K562 (cell line): ENCODE data around the gene LRP2BP. TPM values are rescaled to one million over a fixed set of nuclear protein-coding genes. Genes with fewer than 3 reads are reported as not detected.

Experiments used
- ATAC-seq: fragments of 200-7000 bp; cut with Tn5 transposase; 3 replicates; pipeline ENCODE4 v1.9.1; 2020; ENCODE audit warnings: moderate library complexity
- BruUV-seq: library from RNA; stranded (reverse); fragments of 400-500 nt; replicated peaks from 2 replicates; lab custom pipeline; 2021; lab: Mats Ljungman, UMichigan
- CTCF ChIA-PET: fragments of 300-600 bp; formaldehyde crosslinking; extraction: SDS; loops from one replicate; lab custom pipeline; 2021; ENCODE audit warnings: low intra/inter-chr PET ratio; lab: Yijun Ruan, JAX
- POLR2A ChIA-PET: fragments of 300-600, 350-650 bp; sonication (Branson Sonifier 250); formaldehyde crosslinking; extraction: SDS; loops from one replicate; lab custom pipeline; 2021; ENCODE audit warnings: antibody characterized with exemption, inconsistent platforms; lab: Yijun Ruan, JAX
- DNase-seq, 4 experiments: peaks; one replicate each; pipeline versions ENCODE4 v3.0.0 to v3.0.0-alpha.2; 2011 to 2018; ENCODE audit warnings: low spot score in 3 of 4, mixed read lengths in 3 of 4; ENCODE audit errors: extremely low read depth in 1 of 4
- FAIRE-seq: peaks from 2 replicates; lab custom pipeline; 2011; peaks lifted over from hg19 to GRCh38; lab: Jason Lieb, UNC
- H2AFZ ChIP-seq: 2 replicates; pipeline ENCODE4 v1.6.0; 2011; ENCODE audit warnings: low read depth, low read length, control low read depth, inconsistent platforms
- H3K27ac ChIP-seq: fragments of 200-600 bp; 3 replicates; pipeline ENCODE4 v1.8.0; 2011; ENCODE audit warnings: low read depth, mild to moderate bottlenecking, control low read depth, inconsistent platforms, low read length, moderate library complexity, mixed read lengths; ENCODE audit errors: extremely low read depth
- H3K27me3 ChIP-seq, 2 experiments: fragments of 300-600 bp in 1 of 2; 2 replicates in 1 of 2; 3 replicates in 1 of 2; pipeline versions ENCODE4 v1.6.0 to v1.8.0; 2011; ENCODE audit warnings: inconsistent platforms in 2 of 2, low read length in 2 of 2, mild to moderate bottlenecking in 1 of 2, mixed read lengths in 1 of 2, moderate library complexity in 1 of 2; ENCODE audit not compliant: control insufficient read depth in 2 of 2, insufficient read depth in 2 of 2
- H3K36me3 ChIP-seq: fragments of 300-600 bp; 3 replicates; pipeline ENCODE4 v1.8.0; 2011; ENCODE audit warnings: mild to moderate bottlenecking, low read length, inconsistent platforms; ENCODE audit not compliant: control insufficient read depth, insufficient read depth
- H3K4me1 ChIP-seq, 2 experiments: fragments of 200-600 bp in 1 of 2; replicated peaks in 1 of 2; 2 replicates in 1 of 2; 3 replicates in 1 of 2; pipeline versions ENCODE4 v1.5.1 to v1.8.0; 2011; ENCODE audit warnings: inconsistent platforms in 2 of 2, low read length in 2 of 2, mild to moderate bottlenecking in 1 of 2, mixed read lengths in 1 of 2, moderate library complexity in 1 of 2; ENCODE audit not compliant: control insufficient read depth in 2 of 2, insufficient read depth in 2 of 2
- H3K4me2 ChIP-seq: 2 replicates; pipeline ENCODE4 v1.6.1; 2011; ENCODE audit warnings: low read length, control low read depth, inconsistent platforms, mixed read lengths; ENCODE audit not compliant: insufficient read depth
- H3K4me3 ChIP-seq: fragments of 200-600 bp; sonication (generic), shearing (Covaris generic); 2 replicates; pipeline ENCODE4 v1.5.1; 2016; ENCODE audit warnings: control low read depth, inconsistent platforms
- H3K79me2 ChIP-seq: fragments of 200-600 bp; 3 replicates; pipeline ENCODE4 v1.8.0; 2011; ENCODE audit warnings: low read length, inconsistent platforms; ENCODE audit not compliant: control insufficient read depth, insufficient read depth
- H3K9ac ChIP-seq, 2 experiments: 2 replicates each; pipeline versions ENCODE4 v1.6.0 to v1.6.1; 2011; ENCODE audit warnings: low read depth in 2 of 2, low read length in 2 of 2, control low read depth in 1 of 2, inconsistent platforms in 1 of 2, mild to moderate bottlenecking in 1 of 2, mixed read lengths in 1 of 2; ENCODE audit not compliant: insufficient read depth in 1 of 2
- H3K9me1 ChIP-seq: one replicate; pipeline ENCODE4 v1.6.0; 2011; ENCODE audit warnings: inconsistent platforms, mild to moderate bottlenecking, low read length, moderate library complexity; ENCODE audit not compliant: control insufficient read depth, insufficient read depth
- H3K9me3 ChIP-seq: replicated peaks from 2 replicates; pipeline ENCODE4 v1.5.1; 2011; ENCODE audit warnings: low read depth, low read length, inconsistent platforms; ENCODE audit not compliant: control insufficient read depth, insufficient read depth
- H4K20me1 ChIP-seq: replicated peaks from 2 replicates; pipeline ENCODE4 v1.6.1; 2011; ENCODE audit warnings: low read length, inconsistent platforms, mixed read lengths; ENCODE audit not compliant: control insufficient read depth, insufficient read depth
- CREB1 ChIP-seq, 2 experiments: sonication (generic) in 1 of 2; formaldehyde crosslinking in 1 of 2; IDR thresholded peaks; 2 replicates each; pipeline versions ENCODE4 v1.6.1 to v1.8.0; 2012 to 2022; ENCODE audit warnings: inconsistent platforms in 1 of 2, mild to moderate bottlenecking in 1 of 2, missing genetic modification reagents in 1 of 2, moderate library complexity in 1 of 2
- DPF2 ChIP-seq: fragments of 450-650 bp; IDR thresholded peaks from 2 replicates; pipeline ENCODE4 v1.6.1; 2016
- ELF2 ChIP-seq: fragments of 250-450 bp; sonication (Bioruptor Pico); IDR thresholded peaks from 2 replicates; pipeline ENCODE4 v1.5.0; 2021; ENCODE audit warnings: mild to moderate bottlenecking
- KLF13 ChIP-seq: fragments of 450-650 bp; IDR thresholded peaks from 2 replicates; pipeline ENCODE4 v1.6.1; 2016; ENCODE audit warnings: missing genetic modification characterization, low read depth, mild to moderate bottlenecking, missing compliant biosample characterization, moderate library complexity, borderline replicate concordance
- MXI1 ChIP-seq: IDR thresholded peaks from 2 replicates; pipeline ENCODE4 v1.6.1; 2011; ENCODE audit warnings: low read depth, mild to moderate bottlenecking, improper control_type of control experiment, low read length
- NCOA1 ChIP-seq: fragments of 450-650 bp; IDR thresholded peaks from 2 replicates; pipeline ENCODE4 v1.6.1; 2016; ENCODE audit warnings: low read depth
- NFRKB ChIP-seq: fragments of 450-650 bp; IDR thresholded peaks from 2 replicates; pipeline ENCODE4 v1.6.1; 2016; ENCODE audit warnings: low read depth
- SNRNP70 ChIP-seq: fragments of 200-400 bp; formaldehyde crosslinking; optimal IDR thresholded peaks from 2 replicates; pipeline ENCODE3; 2017; ENCODE audit warnings: low read depth, low read length
- SPI1 ChIP-seq: IDR thresholded peaks from 2 replicates; pipeline ENCODE4 v1.6.1; 2011; ENCODE audit warnings: low read depth, low read length, control low read depth, borderline replicate concordance
- ZNF668 ChIP-seq: fragments of 250-450 bp; sonication (Bioruptor Pico); IDR thresholded peaks from 2 replicates; pipeline ENCODE4 v1.8.0; 2022; ENCODE audit warnings: mild to moderate bottlenecking, inconsistent platforms
- WGBS: fragments of 100-300 bp; shearing (Covaris generic); methylation state at CpG from one replicate; pipeline ENCODE4 v1.1.6; 2016; ENCODE audit warnings: low coverage, mixed read lengths; ENCODE audit not compliant: insufficient coverage; ENCODE audit errors: missing lambda C conversion rate; 5-methylcytosine and 5-hydroxymethylcytosine counted together
- in situ Hi-C: fragments of 300-500 bp; cut with MboI; formaldehyde crosslinking; loops from 4 replicates; pipeline ENCODE4 v1.15.0; 2018; ENCODE audit warnings: inconsistent platforms, mixed read lengths
- intact Hi-C: fragments of 100-400 bp; cut with micrococcal nuclease; formaldehyde crosslinking; loops from 2 replicates; pipeline ENCODE4 v1.14.2; 2022
- polyA plus RNA-seq, 8 experiments: library from polyadenylated mRNA; depleted of rRNA in 4 of 8; stranded (reverse) in 5 of 8; unstranded in 3 of 8; fragments of >200 nt; fragmentation: Nextera tagmentation in 2 of 8; fragmentation: Illumina TruSeq in 1 of 8; extraction: Ambion mirVana in 2 of 8; extraction: Trizol in 1 of 8; gene quantifications; 2 replicates each; pipeline versions ENCODE4 v1.2.1 to v1.2.3, GENCODE V29; 2011 to 2014; ENCODE audit warnings: inconsistent platforms in 1 of 8, missing spikeins in 1 of 8
- total RNA-seq, 7 experiments: library from RNA; depleted of rRNA in 6 of 7; stranded (reverse); fragments of >200 nt in 6 of 7; fragmentation: Illumina TruSeq in 2 of 7; extraction: Trizol in 2 of 7; gene quantifications; 2 replicates each; pipeline versions ENCODE4 v1.2.1 to v1.2.3, GENCODE V29; 2011 to 2021; ENCODE audit warnings: low replicate concordance in 1 of 7
- TF ChIP-seq, protein P1 (sequence below): fragments of 450-650 bp; IDR thresholded peaks from 2 replicates; pipeline ENCODE4 v1.6.1; 2018; ENCODE audit warnings: mild to moderate bottlenecking, low read depth; ENCODE audit not compliant: partially characterized antibody
- TF ChIP-seq, protein P2 (sequence below): IDR thresholded peaks from 2 replicates; pipeline ENCODE4 v1.6.1; 2011; ENCODE audit warnings: borderline replicate concordance, low read depth, mild to moderate bottlenecking, moderate library complexity, low read length; ENCODE audit not compliant: insufficient read depth, poor library complexity, severe bottlenecking
- TF ChIP-seq, protein P3 (sequence below): fragments of 450-650 bp; IDR thresholded peaks from one replicate; pipeline ENCODE4 v1.6.1; 2018; ENCODE audit warnings: mild to moderate bottlenecking, moderate library complexity; ENCODE audit not compliant: partially characterized antibody
- TF ChIP-seq, protein P4 (sequence below): fragments of 250-450 bp; sonication (Bioruptor Pico); IDR thresholded peaks from 2 replicates; pipeline ENCODE4 v1.8.0; 2021; ENCODE audit warnings: moderate library complexity, mild to moderate bottlenecking, inconsistent platforms
- TF ChIP-seq, protein P5 (sequence below): sonication (generic); formaldehyde crosslinking; IDR thresholded peaks from 2 replicates; pipeline ENCODE4 v1.8.1; 2023; ENCODE audit warnings: mild to moderate bottlenecking, missing genetic modification reagents

Gene LRP2BP
- total and polyA plus RNA-seq, 9 of the 15 experiments (the other 6 are each of a cell fraction or from before 2014, with no cell fraction given), result 0.42 to 2.1 (median 0.62) TPM

DNA sequence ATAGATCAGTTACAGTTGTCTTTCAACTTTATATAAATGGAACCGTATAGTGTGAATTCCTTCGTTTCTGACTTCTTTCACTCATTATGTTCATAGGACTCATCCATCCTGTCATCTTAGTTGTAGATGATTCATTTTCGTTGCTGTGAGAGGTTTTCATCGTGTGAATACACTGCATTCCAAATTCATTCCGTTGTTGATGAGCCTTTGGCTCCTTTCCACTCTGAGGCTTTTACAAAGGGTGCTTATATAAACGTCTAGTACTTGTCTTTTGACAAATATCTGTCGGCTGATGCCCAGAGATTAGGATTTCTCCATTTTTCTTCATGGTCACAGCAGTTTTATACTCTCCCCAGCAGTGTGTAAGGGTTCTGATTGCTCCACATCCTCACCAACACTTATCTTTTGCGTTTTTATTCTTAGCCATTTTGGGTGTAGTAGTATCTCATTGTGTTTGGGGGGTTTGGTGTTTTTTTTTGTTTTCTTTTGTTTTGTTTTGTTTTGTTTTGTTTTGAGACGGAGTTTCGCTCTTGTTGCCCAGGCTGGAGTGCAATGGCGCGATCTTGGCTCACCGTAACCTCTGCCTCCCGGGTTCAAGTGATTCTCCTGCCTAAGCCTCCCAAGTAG, 48.6 kb downstream of the LRP2BP start:
- H3K27ac ChIP-seq, result no peak overlapping the region
- no peak overlapping the region for H2AFZ ChIP-seq
- FAIRE-seq (no peak), DNase-seq (no peak), ATAC-seq (no peak)
- H3K79me2 ChIP-seq, result no peaks in the 10 kb centered on the region
- H3K9me1 ChIP-seq, result no peaks in the 10 kb centered on the region
- 75% methylated on average over 13 of the region's 14 CpGs for WGBS
- CTCF ChIA-PET, result no interaction called here
- no peaks in the 10 kb centered on the region for H3K9me3 ChIP-seq
- peaks cover 11% of the 10 kb centered on the region for H3K36me3 ChIP-seq
- H3K4me1 ChIP-seq, result no peaks in the 10 kb centered on the region; a peak in 1 of 5 replicates
- no peaks in the 10 kb centered on the region for H3K27me3 ChIP-seq
- H3K4me2 ChIP-seq, result no peak overlapping the region
- in situ Hi-C loops (no loop called here), intact Hi-C loops (no loop called here)
- no TSS peak for BruUV-seq
- H3K9ac ChIP-seq, result no peak overlapping the region
- H4K20me1 ChIP-seq, result no peaks in the 10 kb centered on the region
- POLR2A ChIA-PET, result no interaction called here
- no peak overlapping the region for H3K4me3 ChIP-seq
- TF ChIP-seq ZNF668 (no peak), ELF2 (CRISPR knock-in tag) (no peak), KLF13 (tag) (no peak), CREB1 (IDR thresholded peaks at IDR 0.05) (no peak), CREB1 (CRISPR knock-in tag; IDR thresholded peaks at IDR 0.05) (no peak), DPF2 (no peak), SNRNP70 (no peak), MXI1 (no peak), NFRKB (no peak), SPI1 (no peak), NCOA1 (no peak)
- TF ChIP-seq, protein P1, sequence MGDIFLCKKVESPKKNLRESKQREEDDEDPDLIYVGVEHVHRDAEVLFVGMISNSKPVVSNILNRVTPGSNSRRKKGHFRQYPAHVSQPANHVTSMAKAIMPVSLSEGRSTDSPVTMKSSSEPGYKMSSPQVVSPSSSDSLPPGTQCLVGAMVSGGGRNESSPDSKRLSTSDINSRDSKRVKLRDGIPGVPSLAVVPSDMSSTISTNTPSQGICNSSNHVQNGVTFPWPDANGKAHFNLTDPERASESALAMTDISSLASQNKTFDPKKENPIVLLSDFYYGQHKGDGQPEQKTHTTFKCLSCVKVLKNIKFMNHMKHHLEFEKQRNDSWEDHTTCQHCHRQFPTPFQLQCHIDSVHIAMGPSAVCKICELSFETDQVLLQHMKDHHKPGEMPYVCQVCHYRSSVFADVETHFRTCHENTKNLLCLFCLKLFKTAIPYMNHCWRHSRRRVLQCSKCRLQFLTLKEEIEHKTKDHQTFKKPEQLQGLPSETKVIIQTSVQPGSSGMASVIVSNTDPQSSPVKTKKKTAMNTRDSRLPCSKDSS, result no peak
- TF ChIP-seq, protein P2, sequence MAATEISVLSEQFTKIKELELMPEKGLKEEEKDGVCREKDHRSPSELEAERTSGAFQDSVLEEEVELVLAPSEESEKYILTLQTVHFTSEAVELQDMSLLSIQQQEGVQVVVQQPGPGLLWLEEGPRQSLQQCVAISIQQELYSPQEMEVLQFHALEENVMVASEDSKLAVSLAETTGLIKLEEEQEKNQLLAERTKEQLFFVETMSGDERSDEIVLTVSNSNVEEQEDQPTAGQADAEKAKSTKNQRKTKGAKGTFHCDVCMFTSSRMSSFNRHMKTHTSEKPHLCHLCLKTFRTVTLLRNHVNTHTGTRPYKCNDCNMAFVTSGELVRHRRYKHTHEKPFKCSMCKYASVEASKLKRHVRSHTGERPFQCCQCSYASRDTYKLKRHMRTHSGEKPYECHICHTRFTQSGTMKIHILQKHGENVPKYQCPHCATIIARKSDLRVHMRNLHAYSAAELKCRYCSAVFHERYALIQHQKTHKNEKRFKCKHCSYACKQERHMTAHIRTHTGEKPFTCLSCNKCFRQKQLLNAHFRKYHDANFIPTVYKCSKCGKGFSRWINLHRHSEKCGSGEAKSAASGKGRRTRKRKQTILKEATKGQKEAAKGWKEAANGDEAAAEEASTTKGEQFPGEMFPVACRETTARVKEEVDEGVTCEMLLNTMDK, result no peak
- TF ChIP-seq, protein P3, sequence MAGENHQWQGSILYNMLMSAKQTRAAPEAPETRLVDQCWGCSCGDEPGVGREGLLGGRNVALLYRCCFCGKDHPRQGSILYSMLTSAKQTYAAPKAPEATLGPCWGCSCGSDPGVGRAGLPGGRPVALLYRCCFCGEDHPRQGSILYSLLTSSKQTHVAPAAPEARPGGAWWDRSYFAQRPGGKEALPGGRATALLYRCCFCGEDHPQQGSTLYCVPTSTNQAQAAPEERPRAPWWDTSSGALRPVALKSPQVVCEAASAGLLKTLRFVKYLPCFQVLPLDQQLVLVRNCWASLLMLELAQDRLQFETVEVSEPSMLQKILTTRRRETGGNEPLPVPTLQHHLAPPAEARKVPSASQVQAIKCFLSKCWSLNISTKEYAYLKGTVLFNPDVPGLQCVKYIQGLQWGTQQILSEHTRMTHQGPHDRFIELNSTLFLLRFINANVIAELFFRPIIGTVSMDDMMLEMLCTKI, result no peak
- TF ChIP-seq, protein P4, sequence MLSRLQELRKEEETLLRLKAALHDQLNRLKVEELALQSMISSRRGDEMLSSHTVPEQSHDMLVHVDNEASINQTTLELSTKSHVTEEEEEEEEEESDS (CRISPR knock-in tag), result no peak
- TF ChIP-seq, protein P5, sequence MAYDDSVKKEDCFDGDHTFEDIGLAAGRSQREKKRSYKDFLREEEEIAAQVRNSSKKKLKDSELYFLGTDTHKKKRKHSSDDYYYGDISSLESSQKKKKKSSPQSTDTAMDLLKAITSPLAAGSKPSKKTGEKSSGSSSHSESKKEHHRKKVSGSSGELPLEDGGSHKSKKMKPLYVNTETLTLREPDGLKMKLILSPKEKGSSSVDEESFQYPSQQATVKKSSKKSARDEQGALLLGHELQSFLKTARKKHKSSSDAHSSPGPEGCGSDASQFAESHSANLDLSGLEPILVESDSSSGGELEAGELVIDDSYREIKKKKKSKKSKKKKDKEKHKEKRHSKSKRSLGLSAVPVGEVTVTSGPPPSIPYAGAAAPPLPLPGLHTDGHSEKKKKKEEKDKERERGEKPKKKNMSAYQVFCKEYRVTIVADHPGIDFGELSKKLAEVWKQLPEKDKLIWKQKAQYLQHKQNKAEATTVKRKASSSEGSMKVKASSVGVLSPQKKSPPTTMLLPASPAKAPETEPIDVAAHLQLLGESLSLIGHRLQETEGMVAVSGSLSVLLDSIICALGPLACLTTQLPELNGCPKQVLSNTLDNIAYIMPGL (CRISPR knock-in tag), result no peak
